T47D (cell line): ENCODE measurements around the gene TAB2.

Experiments used
- DNase-seq, 2 experiments: peaks; one replicate each; pipeline versions ENCODE4 v3.0.0 to v3.0.0-alpha.2; 2011 to 2012; ENCODE audit warnings: low read depth in 1 of 2, low spot score in 1 of 2
- JUND ChIP-seq: IDR thresholded peaks from 2 replicates; pipeline ENCODE4 v1.6.1; 2012; ENCODE audit warnings: low read depth
- in situ Hi-C: cut with HindIII; loops from 2 replicates; pipeline ENCODE4 v1.10.0; 2016; ENCODE audit warnings: low sequenced_read_pairs, low pct_unique_long_range_greater_than_20kb

Gene TAB2

GRCh38 chr6:149372062-149372461 lies 54.5 kb downstream of the TAB2 start:
- DNase-seq, result no peak
- peak; percentile 37; the same call in 1 of the 2 replicates for TF ChIP-seq JUND
- in situ Hi-C loops, result no loop called here

- no peak for TF ChIP-seq JUND
- in situ Hi-C loops, result no loop called here
- no peak for DNase-seq
Observed at GRCh38 chr6:149373511-149373910, 56.0 kb downstream of the TAB2 start.

- in situ Hi-C loops, result no loop called here
- no peak for TF ChIP-seq JUND
- DNase-seq, result no peak
Observed at GRCh38 chr6:149379977-149380376, 62.5 kb downstream of the TAB2 start.

GRCh38 chr6:149380523-149380922 lies 63.0 kb downstream of the TAB2 start:
- no peak for TF ChIP-seq JUND
- DNase-seq, result no peak
- in situ Hi-C loops, result no loop called here

GRCh38 chr6:149383371-149383770 lies 65.9 kb downstream of the TAB2 start:
- no peak for TF ChIP-seq JUND
- DNase-seq, result no peak
- in situ Hi-C loops, result no loop called here

GRCh38 chr6:149384464-149384863 lies 67.0 kb downstream of the TAB2 start:
- no peak for DNase-seq
- TF ChIP-seq JUND, result no peak
- in situ Hi-C loops, result no loop called here

- in situ Hi-C loops, result no loop called here
- TF ChIP-seq JUND, result no peak
- no peak for DNase-seq
Observed at GRCh38 chr6:149385998-149386646, 68.6 kb downstream of the TAB2 start.

GRCh38 chr6:149387779-149388512 lies 70.4 kb downstream of the TAB2 start:
- in situ Hi-C loops, result no loop called here
- DNase-seq, result no peak
- no peak for TF ChIP-seq JUND

GRCh38 chr6:149389509-149390297 lies 72.2 kb downstream of the TAB2 start:
- DNase-seq, result no peak
- in situ Hi-C loops, result no loop called here
- TF ChIP-seq JUND, result no peak

- in situ Hi-C loops, result no loop called here
- no peak for TF ChIP-seq JUND
- no peak for DNase-seq
Observed at GRCh38 chr6:149392093-149392492, 74.6 kb downstream of the TAB2 start.

- TF ChIP-seq JUND, result no peak
- DNase-seq, result no peak
- in situ Hi-C loops, result no loop called here
Observed at GRCh38 chr6:149392535-149392934, 75.0 kb downstream of the TAB2 start.

- no peak for TF ChIP-seq JUND
- in situ Hi-C loops, result no loop called here
- no peak for DNase-seq
Observed at GRCh38 chr6:149393002-149393679, 75.6 kb downstream of the TAB2 start.
